WERI-Rb-1 (cell line): Measurements from ENCODE around the gene REXO1.

Experiments used
- DNase-seq: peaks from one replicate; pipeline ENCODE4 v3.0.0-alpha.2; 2020
- H3K27ac ChIP-seq: fragments of 250-450 bp; sonication (Bioruptor Pico); 2 replicates; pipeline ENCODE4 v1.5.1; 2020; ENCODE audit warnings: mild to moderate bottlenecking, moderate library complexity
- H3K27me3 ChIP-seq: fragments of 250-450 bp; sonication (Bioruptor Pico); 2 replicates; pipeline ENCODE4 v1.5.1; 2021; ENCODE audit warnings: mild to moderate bottlenecking, low read depth, moderate library complexity; ENCODE audit not compliant: insufficient read depth, severe bottlenecking
- H3K36me3 ChIP-seq: fragments of 250-450 bp; sonication (Bioruptor Pico); 2 replicates; pipeline ENCODE4 v1.5.1; 2020; ENCODE audit warnings: mild to moderate bottlenecking, moderate library complexity
- H3K4me3 ChIP-seq: 2 replicates; pipeline ENCODE4 v1.5.1; 2011; ENCODE audit warnings: low read depth, mild to moderate bottlenecking, control low read depth, low read length
- H3K9me3 ChIP-seq: fragments of 250-450 bp; sonication (Bioruptor Pico); 2 replicates; pipeline ENCODE4 v1.5.1; 2021; ENCODE audit warnings: mild to moderate bottlenecking, moderate library complexity; ENCODE audit not compliant: severe bottlenecking
- CTCF ChIP-seq: IDR thresholded peaks from 2 replicates; pipeline ENCODE4 v1.5.1; 2011; ENCODE audit warnings: low read depth, mild to moderate bottlenecking, control low read depth, inconsistent platforms, low read length

Gene REXO1

GRCh38 chr19:1807695-1808394, 40.4 kb downstream of the REXO1 start:
- no peaks in the 10 kb centered on the region for H3K9me3 ChIP-seq
- H3K36me3 ChIP-seq, result no peaks in the 10 kb centered on the region
- H3K27me3 ChIP-seq, result no peaks in the 10 kb centered on the region
- DNase-seq, result no peak
- no peak overlapping the region for H3K27ac ChIP-seq
- no peak for TF ChIP-seq CTCF
- no peak overlapping the region for H3K4me3 ChIP-seq

GRCh38 chr19:1807030-1807694, 41.1 kb downstream of the REXO1 start:
- H3K4me3 ChIP-seq, result no peak overlapping the region
- DNase-seq, result no peak
- no peak overlapping the region for H3K27ac ChIP-seq
- H3K36me3 ChIP-seq, result no peaks in the 10 kb centered on the region
- no peaks in the 10 kb centered on the region for H3K27me3 ChIP-seq
- no peaks in the 10 kb centered on the region for H3K9me3 ChIP-seq
- TF ChIP-seq CTCF, result no peak

- Histone ChIP-seq H3K27ac (no peak overlapping the region), H3K27me3 (no peaks in the 10 kb centered on the region), H3K9me3 (no peaks in the 10 kb centered on the region), H3K4me3 (no peak overlapping the region), H3K36me3 (no peaks in the 10 kb centered on the region)
- no peak for DNase-seq
- TF ChIP-seq CTCF, result no peak
These were observed 41.9 kb downstream of the REXO1 start for GRCh38 chr19:1806184-1807029.

GRCh38 chr19:1805401-1806183, 42.7 kb downstream of the REXO1 start:
- Histone ChIP-seq H3K9me3 (no peaks in the 10 kb centered on the region), H3K4me3 (no peak overlapping the region), H3K27me3 (no peaks in the 10 kb centered on the region), H3K36me3 (no peaks in the 10 kb centered on the region), H3K27ac (no peak overlapping the region)
- TF ChIP-seq CTCF, result no peak
- no peak for DNase-seq

- no peaks in the 10 kb centered on the region for H3K9me3 ChIP-seq
- H3K27ac ChIP-seq, result no peak overlapping the region
- H3K36me3 ChIP-seq, result no peaks in the 10 kb centered on the region
- no peaks in the 10 kb centered on the region for H3K27me3 ChIP-seq
- no peak overlapping the region for H3K4me3 ChIP-seq
- no peak for TF ChIP-seq CTCF
- DNase-seq, result no peak
These were observed 43.4 kb downstream of the REXO1 start for GRCh38 chr19:1804858-1805257.
